Skeletal muscle tissue (tissue), 2 donors: ENCODE data around the gene PEX14. TPM values are rescaled to one million over a fixed set of nuclear protein-coding genes. Genes with fewer than 3 reads are reported as not detected.

Experiments
- small RNA-seq: library from RNA; depleted of rRNA; stranded (forward); fragments of <200 nt; gene quantifications from one replicate; pipeline ENCODE3, GENCODE V24; 2014
- total RNA-seq: library from RNA; depleted of rRNA; stranded (reverse); fragments of >200 nt; gene quantifications from one replicate; pipeline ENCODE4 v1.2.3, GENCODE V29; 2014

Gene PEX14
- total RNA-seq, 1 donor from 2014 or later = 7.3 TPM

Small RNA genes lying within 50 kb of the gene (small RNA-seq; reads per million reads assigned to genes)
- gene RN7SL614P = not detected

Other genes starting within 250 kb of the PEX14 start
- 59.5 TPM for gene PGD, start 75.9 kb upstream of the PEX14 start, total RNA-seq
- gene CENPS, start 44.5 kb upstream of the PEX14 start, total RNA-seq = 2.6 TPM
- 0.52 TPM for gene CORT, start 24.9 kb upstream of the PEX14 start, total RNA-seq
- 15.1 TPM for gene DFFA, start 2.4 kb upstream of the PEX14 start, total RNA-seq